Naive thymus-derived CD4-positive, alpha-beta T cell (primary cell): Measurements from ENCODE around the gene FURIN. TPM values are rescaled to one million over a fixed set of nuclear protein-coding genes. Genes with fewer than 3 reads are reported as not detected.
A peak's percentile ranks its signal among the peaks of the same experiment; 100 is the strongest.

Experiments
- ATAC-seq: fragments of 150-1000 bp; cut with Tn5 transposase; 2 replicates; pipeline ENCODE4 v1.10.0; 2021; ENCODE audit warnings: mild to moderate bottlenecking, moderate library complexity
- CTCF ChIA-PET: fragments of 350-600 bp; sonication (Branson Sonifier 250); formaldehyde crosslinking; loops from one replicate; lab custom pipeline; 2021; ENCODE audit warnings: antibody characterized with exemption; lab: Charles Lee
- POLR2A ChIA-PET: fragments of 350-600 bp; sonication (Branson Sonifier 250); formaldehyde crosslinking; loops from one replicate; lab custom pipeline; 2021; ENCODE audit warnings: antibody characterized with exemption, inconsistent platforms; lab: Charles Lee
- DNase-seq, 9 donors: peaks; one replicate each; pipeline versions ENCODE4 v3.0.0 to v3.0.0-alpha.2; 2020 to 2022; ENCODE audit warnings: mixed read lengths in 1 of 9
- H3K27ac ChIP-seq: one replicate; pipeline ENCODE4 v1.7.0; 2013; ENCODE audit warnings: mild to moderate bottlenecking, low read depth, low read length, moderate library complexity
- H3K27me3 ChIP-seq, 2 donors: one replicate each; pipeline ENCODE4 v1.7.0; 2013; ENCODE audit warnings: low read length in 2 of 2, mild to moderate bottlenecking in 2 of 2, moderate library complexity in 2 of 2; ENCODE audit not compliant: control insufficient read depth in 2 of 2, insufficient read depth in 2 of 2
- H3K36me3 ChIP-seq, 3 experiments: 1 replicate in 2 of 3; 2 replicates in 1 of 3; pipeline ENCODE4 v1.7.0; 2013; ENCODE audit warnings: low read length in 3 of 3, mild to moderate bottlenecking in 3 of 3, moderate library complexity in 1 of 3; ENCODE audit not compliant: insufficient read depth in 3 of 3, control insufficient read depth in 2 of 3
- H3K4me1 ChIP-seq, 2 donors: one replicate each; pipeline ENCODE4 v1.7.0; 2013; ENCODE audit warnings: low read length in 2 of 2, mild to moderate bottlenecking in 2 of 2, moderate library complexity in 1 of 2; ENCODE audit not compliant: control insufficient read depth in 2 of 2, insufficient read depth in 2 of 2
- H3K4me3 ChIP-seq: 2 replicates; pipeline ENCODE4 v1.7.0; 2013; ENCODE audit warnings: mild to moderate bottlenecking, low read length
- H3K9me3 ChIP-seq, 3 experiments: 1 replicate in 2 of 3; 2 replicates in 1 of 3; pipeline ENCODE4 v1.7.0; 2013; ENCODE audit warnings: low read length in 3 of 3; ENCODE audit not compliant: control insufficient read depth in 2 of 3
- H3K27ac Mint-ChIP-seq, 9 donors: one replicate each; pipeline ENCODE4 v1.8.0; 2020 to 2022; ENCODE audit warnings: mixed read lengths in 9 of 9, mild to moderate bottlenecking in 8 of 9, moderate library complexity in 5 of 9, inconsistent platforms in 2 of 9
- H3K27me3 Mint-ChIP-seq, 5 donors: one replicate each; pipeline ENCODE4 v1.8.0; 2021 to 2022; ENCODE audit warnings: mixed read lengths in 5 of 5, mild to moderate bottlenecking in 1 of 5
- H3K36me3 Mint-ChIP-seq, 5 donors: one replicate each; pipeline ENCODE4 v1.8.0; 2020 to 2022; ENCODE audit warnings: mixed read lengths in 5 of 5, mild to moderate bottlenecking in 3 of 5, inconsistent platforms in 1 of 5
- H3K4me1 Mint-ChIP-seq, 7 donors: one replicate each; pipeline ENCODE4 v1.8.0; 2020 to 2022; ENCODE audit warnings: mixed read lengths in 7 of 7, mild to moderate bottlenecking in 3 of 7, inconsistent platforms in 1 of 7
- H3K4me3 Mint-ChIP-seq, 10 donors: one replicate each; pipeline ENCODE4 v1.8.0; 2020 to 2022; ENCODE audit warnings: mild to moderate bottlenecking in 10 of 10, mixed read lengths in 10 of 10, moderate library complexity in 6 of 10, inconsistent platforms in 2 of 10
- H3K9me3 Mint-ChIP-seq, 11 donors: one replicate each; pipeline ENCODE4 v1.8.0; 2020 to 2022; ENCODE audit warnings: mixed read lengths in 11 of 11, mild to moderate bottlenecking in 4 of 11, inconsistent platforms in 1 of 11, moderate library complexity in 1 of 11
- intact Hi-C, 2 donors: fragments of 100-400 bp; cut with micrococcal nuclease; formaldehyde crosslinking; loops; one replicate each; pipeline ENCODE4 v1.15.1; 2023
- polyA plus RNA-seq, 2 donors: library from polyadenylated mRNA; unstranded; fragments of 300-500 nt; fragmentation: Illumina TruSeq; gene quantifications; one replicate each; pipeline ENCODE4 v1.2.3, GENCODE V29; 2021
- total RNA-seq, 6 experiments: library from RNA in 5 of 6; stranded (reverse) in 5 of 6; gene quantifications; 1 replicate in 5 of 6; 2 replicates in 1 of 6; pipeline ENCODE4 v1.2.3 and lab custom pipeline; 2021 to 2026

FURIN gene
- total and polyA plus RNA-seq, 7 experiments from 2014 or later = 2.0 to 516 (median 35.0) TPM

DNA sequence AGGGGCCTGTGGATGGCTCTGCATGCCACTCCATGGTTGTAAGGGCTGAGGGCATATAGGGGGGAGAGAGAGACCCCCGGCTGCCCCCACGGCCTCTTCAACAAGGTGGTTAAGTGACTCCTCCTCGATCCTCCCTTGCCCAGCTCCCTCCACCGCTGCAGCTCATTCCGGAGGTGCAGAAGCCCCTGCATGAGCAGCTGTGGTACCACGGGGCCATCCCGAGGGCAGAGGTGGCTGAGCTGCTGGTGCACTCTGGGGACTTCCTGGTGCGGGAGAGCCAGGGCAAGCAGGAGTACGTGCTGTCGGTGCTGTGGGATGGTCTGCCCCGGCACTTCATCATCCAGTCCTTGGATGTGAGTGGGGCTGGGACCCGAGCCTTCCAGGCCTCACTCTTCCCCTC is 22.5 kb downstream of the FURIN start:
- DNase-seq = no peak
- Histone ChIP-seq H3K36me3 (no peaks in the 10 kb centered on the region), H3K27ac (no peak overlapping the region), H3K4me1 (peaks cover under 1 to 7% of the 10 kb centered on the region in 2 donors), H3K4me3 (no peak overlapping the region), H3K9me3 (no peaks in the 10 kb centered on the region), H3K27me3 (no peaks in the 10 kb centered on the region)
- Mint-ChIP-seq H3K4me3 (no peak overlapping the region), H3K27me3 (peaks cover 0 to 5% (median 0%) of the 10 kb centered on the region in 5 donors), H3K9me3 (peaks cover 0 to 1% (median 0%) of the 10 kb centered on the region in 11 donors), H3K36me3 (peaks cover 0 to 29% (median 0%) of the 10 kb centered on the region in 5 donors), H3K4me1 (peaks cover 0 to 15% (median 4%) of the 10 kb centered on the region in 7 donors), H3K27ac (no peak overlapping the region)
- intact Hi-C loops = no loop called here
- ChIA-PET CTCF (no interaction called here), POLR2A (no interaction called here)
- no peak for ATAC-seq

GRCh38 chr15:90891346-90891949 is 23.1 kb downstream of the FURIN start:
- peaks cover 0 to 29% (median 0%) of the 10 kb centered on the region in 5 donors for H3K36me3 Mint-ChIP-seq
- H3K9me3 Mint-ChIP-seq = peaks cover 0 to 1% (median 0%) of the 10 kb centered on the region in 11 donors
- H3K27me3 Mint-ChIP-seq = peaks cover 0 to 4% (median 0%) of the 10 kb centered on the region in 5 donors
- DNase-seq (no peak), ATAC-seq (no peak)
- Histone ChIP-seq H3K36me3 (no peaks in the 10 kb centered on the region), H3K27ac (no peak overlapping the region), H3K4me1 (peaks cover 0 to 7% of the 10 kb centered on the region in 2 donors), H3K4me3 (no peak overlapping the region), H3K27me3 (no peaks in the 10 kb centered on the region), H3K9me3 (no peaks in the 10 kb centered on the region)
- intact Hi-C loops = no loop called here
- H3K4me3 Mint-ChIP-seq = no peak overlapping the region
- peaks cover 0 to 11% (median 0%) of the 10 kb centered on the region in 7 donors for H3K4me1 Mint-ChIP-seq
- POLR2A ChIA-PET = no interaction called here
- CTCF ChIA-PET = no interaction called here
- no peak overlapping the region for H3K27ac Mint-ChIP-seq

GRCh38 chr15:90892023-90892422 is 23.6 kb downstream of the FURIN start:
- ATAC-seq (no peak), DNase-seq (no peak)
- intact Hi-C loops = no loop called here
- ChIA-PET CTCF (no interaction called here), POLR2A (no interaction called here)
- H3K9me3 ChIP-seq = no peaks in the 10 kb centered on the region
- H3K36me3 ChIP-seq = no peaks in the 10 kb centered on the region
- no peak overlapping the region for H3K27ac ChIP-seq
- Mint-ChIP-seq H3K27me3 (peaks cover 0 to 4% (median 0%) of the 10 kb centered on the region in 5 donors), H3K4me3 (no peak overlapping the region), H3K4me1 (peaks cover 0 to 12% (median 0%) of the 10 kb centered on the region in 7 donors), H3K27ac (no peak overlapping the region), H3K9me3 (peaks cover 0 to 1% (median 0%) of the 10 kb centered on the region in 11 donors), H3K36me3 (peaks cover 0 to 31% (median 0%) of the 10 kb centered on the region in 5 donors)
- H3K4me1 ChIP-seq = peaks cover 0 to 7% of the 10 kb centered on the region in 2 donors
- no peak overlapping the region for H3K4me3 ChIP-seq
- H3K27me3 ChIP-seq = no peaks in the 10 kb centered on the region

DNA sequence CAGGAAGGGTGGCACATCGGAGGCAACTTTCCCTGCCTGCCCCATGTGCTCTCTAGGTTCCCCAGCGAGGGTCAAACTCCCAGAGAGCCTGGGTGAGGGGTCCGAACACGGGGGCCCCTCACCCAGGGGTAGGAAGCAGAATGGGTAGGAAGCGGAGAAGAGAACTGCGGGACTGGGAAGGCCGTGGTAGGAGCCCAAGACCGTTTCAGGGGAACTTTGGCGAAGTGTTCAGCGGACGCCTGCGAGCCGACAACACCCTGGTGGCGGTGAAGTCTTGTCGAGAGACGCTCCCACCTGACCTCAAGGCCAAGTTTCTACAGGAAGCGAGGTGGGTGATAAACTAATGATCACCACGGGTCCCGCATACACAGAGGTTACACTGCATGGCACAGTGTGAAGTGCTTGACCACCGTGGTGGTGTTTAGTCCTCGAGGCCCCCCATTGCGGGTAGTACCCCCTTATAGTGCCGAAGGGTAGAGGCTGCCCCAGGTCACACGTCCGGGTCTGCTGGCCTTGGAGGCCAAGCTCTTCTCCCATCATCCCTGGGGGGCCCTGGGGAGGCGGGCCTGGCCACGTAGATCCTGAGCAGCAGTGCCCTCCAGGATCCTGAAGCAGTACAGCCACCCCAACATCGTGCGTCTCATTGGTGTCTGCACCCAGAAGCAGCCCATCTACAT is 24.2 kb downstream of the FURIN start:
- no peak overlapping the region for H3K4me3 ChIP-seq
- no peaks in the 10 kb centered on the region for H3K36me3 ChIP-seq
- Mint-ChIP-seq H3K4me3 (no peak overlapping the region), H3K36me3 (peaks cover 0 to 30% (median 0%) of the 10 kb centered on the region in 5 donors), H3K27ac (no peak overlapping the region), H3K9me3 (peaks cover 0 to 1% (median 0%) of the 10 kb centered on the region in 11 donors), H3K27me3 (peaks cover 0 to 4% (median 0%) of the 10 kb centered on the region in 5 donors), H3K4me1 (peaks cover 0 to 10% (median 0%) of the 10 kb centered on the region in 7 donors)
- no peaks in the 10 kb centered on the region for H3K9me3 ChIP-seq
- no peak for ATAC-seq
- H3K4me1 ChIP-seq = peaks cover 0 to 7% of the 10 kb centered on the region in 2 donors
- CTCF ChIA-PET = no interaction called here
- no peak overlapping the region for H3K27ac ChIP-seq
- no peaks in the 10 kb centered on the region for H3K27me3 ChIP-seq
- DNase-seq = no peak
- intact Hi-C loops = no loop called here
- POLR2A ChIA-PET = interaction anchor here (0.6 kb wide), 1 partner anchor 32 kb away, joined by 3 read pairs; no protein-coding TSS in a partner anchor

- Mint-ChIP-seq H3K27ac (no peak overlapping the region), H3K36me3 (peaks cover 0 to 25% (median 0%) of the 10 kb centered on the region in 5 donors), H3K27me3 (peaks cover 0 to 2% (median 0%) of the 10 kb centered on the region in 5 donors), H3K4me3 (no peak overlapping the region), H3K9me3 (peaks cover 0 to 1% (median 0%) of the 10 kb centered on the region in 11 donors), H3K4me1 (peaks cover 0 to 6% (median 0%) of the 10 kb centered on the region in 7 donors)
- ATAC-seq (no peak), DNase-seq (no peak)
- intact Hi-C loops = no loop called here
- CTCF ChIA-PET = no interaction called here
- Histone ChIP-seq H3K36me3 (no peaks in the 10 kb centered on the region), H3K27me3 (no peaks in the 10 kb centered on the region), H3K27ac (no peak overlapping the region), H3K9me3 (no peaks in the 10 kb centered on the region), H3K4me1 (peaks cover 0 to 7% of the 10 kb centered on the region in 2 donors), H3K4me3 (no peak overlapping the region)
- POLR2A ChIA-PET = interaction anchor here (0.6 kb wide), 1 partner anchor 31 kb away, joined by 3 read pairs; no protein-coding TSS in a partner anchor
These were observed 25.0 kb downstream of the FURIN start for GRCh38 chr15:90893175-90894090.

- ChIA-PET CTCF (interaction anchor here (0.6 to 1.5 kb wide), 2 partner anchors 8 to 9 kb away, joined by 3 to 5 read pairs; no protein-coding TSS in a partner anchor), POLR2A (interaction anchor here (0.6 kb wide), 1 partner anchor 218 kb away, joined by 3 read pairs; no protein-coding TSS in a partner anchor)
- no peaks in the 10 kb centered on the region for H3K4me1 ChIP-seq
- Mint-ChIP-seq H3K4me3 (no peak overlapping the region), H3K27ac (peak overlapping the region in 1 of 9 donors; percentile 74), H3K9me3 (peaks cover 0 to 1% (median 0%) of the 10 kb centered on the region in 11 donors), H3K36me3 (peaks cover 0 to 18% (median 0%) of the 10 kb centered on the region in 5 donors), H3K4me1 (peaks cover 0 to 9% (median 0%) of the 10 kb centered on the region in 7 donors), H3K27me3 (no peaks in the 10 kb centered on the region)
- H3K27ac ChIP-seq = no peak overlapping the region
- DNase-seq = no peak
- no peaks in the 10 kb centered on the region for H3K9me3 ChIP-seq
- H3K4me3 ChIP-seq = no peak overlapping the region
- no peaks in the 10 kb centered on the region for H3K36me3 ChIP-seq
- no peaks in the 10 kb centered on the region for H3K27me3 ChIP-seq
- intact Hi-C loops = no loop called here
- ATAC-seq = no peak
These were observed 27.3 kb downstream of the FURIN start for GRCh38 chr15:90895571-90896117.
